Measurements from ENCODE around the gene PHF21B. TPM values are rescaled to one million over a fixed set of nuclear protein-coding genes. Genes with fewer than 3 reads are reported as not detected.

Gene PHF21B
- total RNA-seq, 3 donors from 2014 or later (not counting 1 experiment from before 2014, with no cell fraction given): not detected

DNA sequence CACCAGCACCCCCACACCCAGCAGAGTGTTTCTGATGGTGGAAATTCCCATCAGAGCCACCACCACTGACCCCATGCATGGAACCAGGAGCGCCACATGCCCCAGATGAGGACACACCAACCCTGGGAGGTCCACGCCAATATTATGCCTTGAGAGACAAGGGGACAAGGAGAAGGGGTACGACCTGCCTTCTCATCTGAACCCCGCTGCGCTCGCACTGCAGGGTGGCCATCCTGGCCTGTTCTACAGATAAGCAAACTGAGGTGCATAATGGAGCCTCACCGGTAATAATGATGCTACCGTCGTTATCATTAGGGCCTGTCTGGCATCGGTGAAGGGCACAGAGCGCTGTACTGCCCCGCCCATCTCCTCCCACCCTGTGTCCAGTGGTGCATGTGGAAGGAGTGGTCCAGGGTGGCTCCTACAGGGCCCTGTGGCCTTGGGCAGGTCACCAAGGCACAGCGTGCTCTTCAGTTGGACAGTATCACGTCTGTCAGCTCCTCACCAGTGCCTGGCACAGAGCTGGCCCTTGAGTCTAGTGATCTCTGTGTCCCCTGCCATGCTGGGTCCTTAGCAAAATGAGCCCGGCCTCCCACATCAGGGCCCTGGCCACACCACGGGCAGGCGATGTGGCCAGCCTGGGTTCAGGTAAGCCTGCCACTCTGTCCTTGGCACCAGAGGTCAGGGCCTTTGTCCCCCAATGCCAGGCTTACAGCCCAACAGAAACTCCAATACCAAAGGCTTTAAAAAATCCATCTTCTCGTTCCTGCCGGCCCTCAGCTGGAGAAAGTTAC, 92.2 kb downstream of the PHF21B start:
- Mint-ChIP-seq H3K27me3 (ENCODE audit: low read depth in 2 of 2) (no peaks in the 10 kb centered on the region), H3K27ac (no peak overlapping the region), H3K9me3 (no peaks in the 10 kb centered on the region), H3K36me3 (no peaks in the 10 kb centered on the region), H3K4me3 (no peak overlapping the region), H3K4me1 (no peaks in the 10 kb centered on the region)
- WGBS (ENCODE audit: insufficient coverage): 84% methylated on average over 19 of the region's 19 CpGs
- Histone ChIP-seq H3K27ac (ENCODE audit: low read length) (no peak overlapping the region), H3K4me1 (ENCODE audit: control insufficient read depth, insufficient read depth, low read length) (no peaks in the 10 kb centered on the region), H3K9me3 (ENCODE audit: control insufficient read depth, insufficient read depth, low read length) (no peaks in the 10 kb centered on the region), H3K27me3 (ENCODE audit: control insufficient read depth, insufficient read depth, low read length) (no peaks in the 10 kb centered on the region), H3K4me3 (ENCODE audit: low read length) (no peak overlapping the region), H3K36me3 (ENCODE audit: control insufficient read depth, insufficient read depth, low read length) (no peaks in the 10 kb centered on the region)
- intact Hi-C loops (cut with micrococcal nuclease): no loop called here
- TF ChIP-seq, protein P1, sequence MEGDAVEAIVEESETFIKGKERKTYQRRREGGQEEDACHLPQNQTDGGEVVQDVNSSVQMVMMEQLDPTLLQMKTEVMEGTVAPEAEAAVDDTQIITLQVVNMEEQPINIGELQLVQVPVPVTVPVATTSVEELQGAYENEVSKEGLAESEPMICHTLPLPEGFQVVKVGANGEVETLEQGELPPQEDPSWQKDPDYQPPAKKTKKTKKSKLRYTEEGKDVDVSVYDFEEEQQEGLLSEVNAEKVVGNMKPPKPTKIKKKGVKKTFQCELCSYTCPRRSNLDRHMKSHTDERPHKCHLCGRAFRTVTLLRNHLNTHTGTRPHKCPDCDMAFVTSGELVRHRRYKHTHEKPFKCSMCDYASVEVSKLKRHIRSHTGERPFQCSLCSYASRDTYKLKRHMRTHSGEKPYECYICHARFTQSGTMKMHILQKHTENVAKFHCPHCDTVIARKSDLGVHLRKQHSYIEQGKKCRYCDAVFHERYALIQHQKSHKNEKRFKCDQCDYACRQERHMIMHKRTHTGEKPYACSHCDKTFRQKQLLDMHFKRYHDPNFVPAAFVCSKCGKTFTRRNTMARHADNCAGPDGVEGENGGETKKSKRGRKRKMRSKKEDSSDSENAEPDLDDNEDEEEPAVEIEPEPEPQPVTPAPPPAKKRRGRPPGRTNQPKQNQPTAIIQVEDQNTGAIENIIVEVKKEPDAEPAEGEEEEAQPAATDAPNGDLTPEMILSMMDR (IDR thresholded peaks at IDR 0.05): no peak
- ATAC-seq: no peak
- DNase-seq: no peak

DNA sequence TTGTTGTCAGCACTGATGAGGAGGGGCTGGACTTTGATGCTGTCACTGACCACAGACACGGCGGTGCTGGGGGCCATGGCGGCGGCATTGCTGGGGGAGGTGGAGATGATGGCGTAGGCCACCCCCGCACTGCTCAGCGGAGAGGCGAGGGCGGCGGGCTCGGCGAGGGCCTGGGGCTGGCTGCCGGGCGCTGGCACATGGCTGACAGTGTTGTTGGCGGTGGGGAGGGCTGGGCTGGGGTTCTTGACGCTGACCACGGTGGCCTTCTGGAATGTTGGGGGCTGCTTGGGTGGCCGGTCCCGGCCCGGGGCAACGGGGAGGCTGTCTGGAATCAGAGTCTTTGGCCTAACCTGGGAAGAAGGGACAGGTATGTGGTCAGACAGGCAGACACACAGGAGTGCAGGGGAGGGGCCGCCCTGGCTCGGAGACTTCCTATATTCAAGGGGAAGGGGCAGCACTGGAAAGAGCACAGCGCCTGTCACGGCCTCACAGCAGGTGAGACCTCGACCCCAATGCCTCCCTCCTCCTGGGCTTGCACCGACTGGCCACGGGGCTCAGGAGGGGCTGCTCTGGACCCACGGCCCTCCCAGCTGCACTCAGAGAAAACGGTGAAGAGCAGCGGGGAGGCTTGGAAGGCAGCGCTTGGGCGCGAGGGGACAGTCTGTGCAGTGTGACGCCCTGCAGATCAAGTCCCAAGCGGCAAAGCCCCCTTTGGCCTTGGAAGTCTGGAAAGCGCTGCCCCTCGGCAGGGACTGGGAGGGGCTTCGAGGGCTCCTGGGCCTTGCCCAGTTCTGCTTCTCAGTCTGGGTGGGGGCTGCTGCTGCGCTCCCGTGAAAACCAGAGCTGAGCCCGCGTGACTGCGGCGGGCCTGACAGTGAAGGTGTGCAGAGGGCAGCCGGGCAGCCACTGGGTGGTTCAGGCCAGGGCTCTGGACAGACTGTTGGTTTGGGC, 93.2 kb downstream of the PHF21B start:
- H3K4me1 Mint-ChIP-seq: no peaks in the 10 kb centered on the region
- H3K27ac ChIP-seq (ENCODE audit: low read length): no peak overlapping the region
- no peaks in the 10 kb centered on the region for H3K4me1 ChIP-seq (ENCODE audit: control insufficient read depth, insufficient read depth, low read length)
- no peak for ATAC-seq
- TF ChIP-seq, protein P1 (IDR thresholded peaks at IDR 0.05): no peak
- H3K9me3 Mint-ChIP-seq: no peaks in the 10 kb centered on the region
- H3K9me3 ChIP-seq (ENCODE audit: control insufficient read depth, insufficient read depth, low read length): no peaks in the 10 kb centered on the region
- no peak overlapping the region for H3K4me3 Mint-ChIP-seq
- DNase-seq: no peak
- intact Hi-C loops (cut with micrococcal nuclease): no loop called here
- 87% methylated on average over 46 of the region's 46 CpGs for WGBS (ENCODE audit: insufficient coverage)
- H3K27ac Mint-ChIP-seq: no peak overlapping the region
- H3K4me3 ChIP-seq (ENCODE audit: low read length): no peak overlapping the region
- H3K27me3 Mint-ChIP-seq (ENCODE audit: low read depth in 2 of 2): no peaks in the 10 kb centered on the region
- no peaks in the 10 kb centered on the region for H3K36me3 ChIP-seq (ENCODE audit: control insufficient read depth, insufficient read depth, low read length)
- H3K27me3 ChIP-seq (ENCODE audit: control insufficient read depth, insufficient read depth, low read length): no peaks in the 10 kb centered on the region
- no peaks in the 10 kb centered on the region for H3K36me3 Mint-ChIP-seq

DNA sequence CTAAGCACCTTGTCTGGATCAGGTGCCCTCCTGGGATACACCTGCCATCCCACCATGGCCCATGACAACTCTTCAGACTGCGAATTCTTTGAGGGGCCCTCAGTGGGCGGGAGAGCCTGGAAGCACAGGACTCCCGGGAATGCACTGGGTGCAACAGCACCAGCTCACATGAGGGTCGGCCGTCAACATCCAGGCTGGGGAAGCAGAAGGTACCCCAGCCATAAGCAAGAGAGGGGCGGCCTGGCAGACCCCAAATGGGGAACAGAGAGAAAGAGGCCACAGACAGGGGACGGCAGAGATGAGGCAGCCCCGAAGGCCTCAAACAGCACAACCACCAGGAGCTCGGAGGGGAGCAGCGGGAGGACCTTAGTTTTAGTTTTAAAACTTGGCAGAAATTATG, 94.4 kb downstream of the PHF21B start:
- intact Hi-C loops (cut with micrococcal nuclease): no loop called here
- H3K27ac Mint-ChIP-seq: no peak overlapping the region
- no peaks in the 10 kb centered on the region for H3K36me3 Mint-ChIP-seq
- Histone ChIP-seq H3K4me1 (ENCODE audit: control insufficient read depth, insufficient read depth, low read length) (no peaks in the 10 kb centered on the region), H3K27ac (ENCODE audit: low read length) (no peak overlapping the region), H3K9me3 (ENCODE audit: control insufficient read depth, insufficient read depth, low read length) (no peaks in the 10 kb centered on the region), H3K27me3 (ENCODE audit: control insufficient read depth, insufficient read depth, low read length) (no peaks in the 10 kb centered on the region), H3K4me3 (ENCODE audit: low read length) (no peak overlapping the region), H3K36me3 (ENCODE audit: control insufficient read depth, insufficient read depth, low read length) (no peaks in the 10 kb centered on the region)
- DNase-seq (no peak), ATAC-seq (no peak)
- 86% methylated on average over 10 of the region's 10 CpGs for WGBS (ENCODE audit: insufficient coverage)
- H3K27me3 Mint-ChIP-seq (ENCODE audit: low read depth in 2 of 2): no peaks in the 10 kb centered on the region
- no peaks in the 10 kb centered on the region for H3K4me1 Mint-ChIP-seq
- H3K4me3 Mint-ChIP-seq: no peak overlapping the region
- TF ChIP-seq, protein P1 (IDR thresholded peaks at IDR 0.05): no peak
- peaks cover 0 to 2% of the 10 kb centered on the region in 2 donors for H3K9me3 Mint-ChIP-seq

Measured in natural killer cell (primary cell).